Measurements from ENCODE around the gene ZNF791.
"Not testable (repeated sequence)": the region's sequence is repeated elsewhere in the genome, so short reads cannot be mapped to it uniquely, and the experiment has no call there.

ZNF791 gene

GRCh38 chr19:12668346-12668745 is 57.6 kb downstream of the ZNF791 start:
- no peak for DNase-seq

- DNase-seq = no peak
These were observed 58.2 kb downstream of the ZNF791 start for GRCh38 chr19:12668932-12669269.

GRCh38 chr19:12669270-12670158 is 58.8 kb downstream of the ZNF791 start:
- DNase-seq = peak; percentile 29

- no peak for DNase-seq
These were observed 59.6 kb downstream of the ZNF791 start for GRCh38 chr19:12670159-12670928.

GRCh38 chr19:12672744-12673143 is 62.0 kb downstream of the ZNF791 start:
- no peak for DNase-seq

- no peak for DNase-seq
These were observed 64.7 kb downstream of the ZNF791 start for GRCh38 chr19:12675399-12675798.

- no peak for DNase-seq
These were observed 65.2 kb downstream of the ZNF791 start for GRCh38 chr19:12675940-12676339.

GRCh38 chr19:12676384-12676792 is 65.7 kb downstream of the ZNF791 start:
- no peak for DNase-seq

- DNase-seq = no peak
These were observed 66.2 kb downstream of the ZNF791 start for GRCh38 chr19:12676928-12677327.

- DNase-seq = not testable (repeated sequence)
These were observed 67.3 kb downstream of the ZNF791 start for GRCh38 chr19:12678039-12678438.

- no peak for DNase-seq
These were observed 69.3 kb downstream of the ZNF791 start for GRCh38 chr19:12680034-12680433.

GRCh38 chr19:12681074-12681987 is 70.6 kb downstream of the ZNF791 start, which contains the start of gene DHPS:
TSS of gene DHPS (minus strand) at chr19:12681880. CDS start at chr19:12681766, 114 bp downstream.
- peak; percentile 99 for DNase-seq
